NB4 (cell line): Measurements from ENCODE around the gene BMPR1A.

Experiments used
- POLR2A ChIP-seq: IDR thresholded peaks from 2 replicates; pipeline ENCODE4 v1.6.1; 2011; ENCODE audit warnings: mild to moderate bottlenecking; ENCODE audit not compliant: insufficient read length; ENCODE audit errors: extremely low read depth
- TF ChIP-seq, protein P1 (sequence below): IDR thresholded peaks from one replicate; pipeline ENCODE4 v1.5.1; 2012; ENCODE audit warnings: low read depth, low read length

GRCh38 chr10:86850481-86850880 lies 94.1 kb downstream of the BMPR1A start:
- TF ChIP-seq, protein P1, sequence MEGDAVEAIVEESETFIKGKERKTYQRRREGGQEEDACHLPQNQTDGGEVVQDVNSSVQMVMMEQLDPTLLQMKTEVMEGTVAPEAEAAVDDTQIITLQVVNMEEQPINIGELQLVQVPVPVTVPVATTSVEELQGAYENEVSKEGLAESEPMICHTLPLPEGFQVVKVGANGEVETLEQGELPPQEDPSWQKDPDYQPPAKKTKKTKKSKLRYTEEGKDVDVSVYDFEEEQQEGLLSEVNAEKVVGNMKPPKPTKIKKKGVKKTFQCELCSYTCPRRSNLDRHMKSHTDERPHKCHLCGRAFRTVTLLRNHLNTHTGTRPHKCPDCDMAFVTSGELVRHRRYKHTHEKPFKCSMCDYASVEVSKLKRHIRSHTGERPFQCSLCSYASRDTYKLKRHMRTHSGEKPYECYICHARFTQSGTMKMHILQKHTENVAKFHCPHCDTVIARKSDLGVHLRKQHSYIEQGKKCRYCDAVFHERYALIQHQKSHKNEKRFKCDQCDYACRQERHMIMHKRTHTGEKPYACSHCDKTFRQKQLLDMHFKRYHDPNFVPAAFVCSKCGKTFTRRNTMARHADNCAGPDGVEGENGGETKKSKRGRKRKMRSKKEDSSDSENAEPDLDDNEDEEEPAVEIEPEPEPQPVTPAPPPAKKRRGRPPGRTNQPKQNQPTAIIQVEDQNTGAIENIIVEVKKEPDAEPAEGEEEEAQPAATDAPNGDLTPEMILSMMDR = no peak
- TF ChIP-seq POLR2A = no peak
